HUES6 (cell line): ENCODE measurements around the gene POSTN.

Experiments used
- H3K27ac ChIP-seq: 2 replicates; pipeline ENCODE4 v1.7.0; 2013; ENCODE audit warnings: low read depth, mild to moderate bottlenecking, low read length, inconsistent platforms
- H3K27me3 ChIP-seq: 2 replicates; pipeline ENCODE4 v1.6.1; 2013; ENCODE audit warnings: low read length; ENCODE audit not compliant: control insufficient read depth, insufficient read depth
- H3K36me3 ChIP-seq: 2 replicates; pipeline ENCODE4 v1.6.1; 2013; ENCODE audit warnings: low read length; ENCODE audit not compliant: control insufficient read depth, insufficient read depth
- H3K4me1 ChIP-seq: 2 replicates; pipeline ENCODE4 v1.6.1; 2013; ENCODE audit warnings: low read length; ENCODE audit not compliant: control insufficient read depth, insufficient read depth
- H3K4me3 ChIP-seq: 2 replicates; pipeline ENCODE4 v1.5.1; 2013; ENCODE audit warnings: low read depth, low read length
- H3K9ac ChIP-seq: one replicate; pipeline ENCODE4 v1.6.1; 2013; ENCODE audit warnings: mild to moderate bottlenecking, low read length
- H3K9me3 ChIP-seq: 2 replicates; pipeline ENCODE4 v1.6.1; 2013; ENCODE audit warnings: low read depth, low read length; ENCODE audit not compliant: control insufficient read depth, insufficient read depth

Gene POSTN, protein sequence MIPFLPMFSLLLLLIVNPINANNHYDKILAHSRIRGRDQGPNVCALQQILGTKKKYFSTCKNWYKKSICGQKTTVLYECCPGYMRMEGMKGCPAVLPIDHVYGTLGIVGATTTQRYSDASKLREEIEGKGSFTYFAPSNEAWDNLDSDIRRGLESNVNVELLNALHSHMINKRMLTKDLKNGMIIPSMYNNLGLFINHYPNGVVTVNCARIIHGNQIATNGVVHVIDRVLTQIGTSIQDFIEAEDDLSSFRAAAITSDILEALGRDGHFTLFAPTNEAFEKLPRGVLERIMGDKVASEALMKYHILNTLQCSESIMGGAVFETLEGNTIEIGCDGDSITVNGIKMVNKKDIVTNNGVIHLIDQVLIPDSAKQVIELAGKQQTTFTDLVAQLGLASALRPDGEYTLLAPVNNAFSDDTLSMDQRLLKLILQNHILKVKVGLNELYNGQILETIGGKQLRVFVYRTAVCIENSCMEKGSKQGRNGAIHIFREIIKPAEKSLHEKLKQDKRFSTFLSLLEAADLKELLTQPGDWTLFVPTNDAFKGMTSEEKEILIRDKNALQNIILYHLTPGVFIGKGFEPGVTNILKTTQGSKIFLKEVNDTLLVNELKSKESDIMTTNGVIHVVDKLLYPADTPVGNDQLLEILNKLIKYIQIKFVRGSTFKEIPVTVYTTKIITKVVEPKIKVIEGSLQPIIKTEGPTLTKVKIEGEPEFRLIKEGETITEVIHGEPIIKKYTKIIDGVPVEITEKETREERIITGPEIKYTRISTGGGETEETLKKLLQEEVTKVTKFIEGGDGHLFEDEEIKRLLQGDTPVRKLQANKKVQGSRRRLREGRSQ

DNA sequence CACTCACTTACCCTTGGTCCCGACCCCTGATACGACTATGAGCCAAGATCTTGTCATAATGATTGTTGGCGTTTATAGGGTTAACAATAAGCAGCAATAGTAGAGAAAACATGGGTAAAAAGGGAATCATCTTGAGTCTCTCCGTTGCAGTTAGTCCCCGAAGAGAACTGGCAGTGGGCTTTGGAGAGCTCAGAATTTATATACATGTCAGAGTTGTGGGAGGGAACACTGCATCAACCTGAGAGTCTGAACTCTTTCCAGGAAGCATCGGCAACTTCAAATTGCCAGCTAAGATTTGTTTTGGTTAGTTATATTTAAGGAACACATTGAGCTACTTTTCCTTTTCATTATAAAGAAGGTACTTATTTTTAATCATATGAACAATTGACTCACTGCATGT is at the start of gene POSTN:
POSTN (minus strand) TSS at position 172 of the 400 bp plus-strand sequence; CDS start at position 130, 42 bp downstream.
- Histone ChIP-seq H3K27ac (no peak within 1 kb of the TSS), H3K36me3 (no peaks in the 10 kb centered on the region), H3K4me1 (peaks cover 21% of the 10 kb centered on the region), H3K4me3 (no peak within 1 kb of the TSS), H3K9ac (no peak within 1 kb of the TSS), H3K9me3 (no peaks in the 10 kb centered on the region), H3K27me3 (no peaks in the 10 kb centered on the region)

DNA sequence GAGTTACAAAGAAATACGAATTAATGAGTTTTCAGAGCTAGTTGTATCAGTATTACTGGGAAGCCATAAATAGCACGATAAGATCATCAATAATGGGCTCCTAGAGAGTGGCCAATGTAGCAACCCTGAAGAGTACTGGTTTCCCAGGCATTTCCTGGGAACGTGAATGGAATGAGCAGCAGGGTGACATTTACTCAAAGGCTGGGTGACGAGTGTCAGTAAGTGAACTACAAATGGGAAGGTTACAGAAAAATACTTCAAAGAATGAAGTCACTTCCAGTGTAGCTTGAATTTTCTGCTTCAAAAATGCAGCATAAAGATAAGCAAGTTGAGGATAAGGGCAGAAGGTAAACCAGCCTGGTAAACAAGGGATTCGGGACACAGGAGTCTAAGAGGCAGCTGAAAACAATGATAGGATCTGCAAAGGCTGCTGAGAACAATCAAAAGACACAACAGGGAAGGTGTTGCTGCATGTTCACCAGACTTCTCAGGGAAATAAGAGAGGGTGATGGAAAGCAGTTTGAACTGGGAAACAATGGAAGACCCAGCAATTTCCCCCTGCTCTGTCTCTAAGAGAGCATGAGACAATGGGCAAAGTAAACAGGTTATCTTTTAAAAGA is 48.6 kb upstream of the POSTN start:
- peaks cover 21% of the 10 kb centered on the region for H3K4me1 ChIP-seq
- no peaks in the 10 kb centered on the region for H3K27me3 ChIP-seq
- no peaks in the 10 kb centered on the region for H3K36me3 ChIP-seq
- H3K27ac ChIP-seq, result no peak overlapping the region; the same call in 1 of the 2 replicates
- H3K9ac ChIP-seq, result no peak overlapping the region
- H3K4me3 ChIP-seq, result no peak overlapping the region
- H3K9me3 ChIP-seq, result no peaks in the 10 kb centered on the region

DNA sequence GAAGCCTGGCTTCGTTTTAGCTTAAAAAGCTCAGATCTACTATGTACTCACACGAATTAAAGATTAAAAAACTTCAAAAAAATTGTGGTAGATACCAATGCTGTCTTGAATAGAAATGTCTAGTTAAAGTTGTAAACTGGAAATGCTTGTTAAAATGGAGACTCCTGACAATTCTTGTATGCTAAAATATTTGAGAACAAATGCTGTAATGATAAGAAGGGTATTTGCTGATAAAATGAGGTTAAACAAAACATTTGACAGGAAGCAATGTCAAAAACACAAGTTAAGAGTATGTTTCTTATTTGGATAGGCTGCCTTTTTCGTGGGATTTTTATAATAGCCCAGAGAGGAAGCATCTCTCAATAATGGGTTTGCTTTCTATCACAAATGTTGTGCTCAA is 48.0 kb upstream of the POSTN start:
- no peak overlapping the region; the same call in 1 of the 2 replicates for H3K27ac ChIP-seq
- peaks cover 21% of the 10 kb centered on the region for H3K4me1 ChIP-seq
- no peaks in the 10 kb centered on the region for H3K36me3 ChIP-seq
- H3K9me3 ChIP-seq, result no peaks in the 10 kb centered on the region
- H3K27me3 ChIP-seq, result no peaks in the 10 kb centered on the region
- H3K9ac ChIP-seq, result no peak overlapping the region
- no peak overlapping the region for H3K4me3 ChIP-seq

DNA sequence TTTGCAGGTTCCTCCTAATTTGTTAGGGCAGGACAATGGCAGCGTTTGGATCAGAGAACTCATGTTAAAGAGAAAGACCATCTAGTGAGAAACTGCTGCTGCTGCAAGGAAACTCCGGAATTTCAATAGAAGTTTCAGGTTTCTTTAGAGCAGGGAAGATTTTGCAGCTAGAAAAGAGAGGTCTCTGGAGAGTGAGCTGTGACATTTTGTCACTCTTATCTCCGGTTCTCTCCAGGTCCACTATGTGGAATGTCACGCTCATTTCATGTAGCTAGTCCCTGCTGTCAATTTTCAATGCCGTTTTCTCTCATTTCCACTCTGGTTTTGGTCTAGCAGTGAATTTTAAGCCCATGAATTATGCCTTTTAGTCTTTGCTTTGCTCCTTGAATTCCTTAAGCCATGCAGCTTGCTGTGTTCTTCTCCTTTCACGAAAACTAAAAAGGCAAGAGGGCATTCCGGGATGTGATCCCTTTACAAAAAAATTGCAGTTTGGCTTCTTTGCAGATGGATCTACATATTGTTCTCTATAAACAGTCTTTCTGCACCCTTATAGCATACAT is 46.7 kb upstream of the POSTN start:
- Histone ChIP-seq H3K36me3 (no peaks in the 10 kb centered on the region), H3K9me3 (no peaks in the 10 kb centered on the region), H3K27me3 (no peaks in the 10 kb centered on the region), H3K4me1 (peaks cover 21% of the 10 kb centered on the region), H3K4me3 (peak overlapping the region; percentile 18; the same call in 1 of the 2 replicates), H3K27ac (peak overlapping the region; percentile 64), H3K9ac (peak overlapping the region; percentile 11)

DNA sequence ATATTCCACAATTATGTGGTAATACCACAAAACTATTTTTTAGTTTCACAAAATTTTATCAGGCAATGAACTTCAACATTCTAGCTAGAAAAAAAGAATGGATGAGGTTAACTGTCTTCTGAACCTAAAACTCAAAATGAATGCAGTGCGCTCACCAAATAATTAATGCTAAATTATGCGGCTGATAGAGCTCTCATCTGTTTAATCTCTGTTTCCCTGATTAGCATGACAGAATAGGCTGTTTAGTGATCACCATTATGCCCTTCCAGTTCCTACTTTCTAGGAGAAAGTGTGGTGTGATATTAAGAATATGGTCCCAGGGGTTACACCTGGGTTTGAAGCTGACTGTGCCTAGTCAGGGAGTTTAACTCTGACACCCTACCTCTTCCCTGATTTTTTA is 42.8 kb upstream of the POSTN start:
- no peaks in the 10 kb centered on the region for H3K9me3 ChIP-seq
- peaks cover 9% of the 10 kb centered on the region for H3K4me1 ChIP-seq
- no peaks in the 10 kb centered on the region for H3K27me3 ChIP-seq
- no peaks in the 10 kb centered on the region for H3K36me3 ChIP-seq
- H3K9ac ChIP-seq, result no peak overlapping the region
- no peak overlapping the region for H3K27ac ChIP-seq
- H3K4me3 ChIP-seq, result no peak overlapping the region

DNA sequence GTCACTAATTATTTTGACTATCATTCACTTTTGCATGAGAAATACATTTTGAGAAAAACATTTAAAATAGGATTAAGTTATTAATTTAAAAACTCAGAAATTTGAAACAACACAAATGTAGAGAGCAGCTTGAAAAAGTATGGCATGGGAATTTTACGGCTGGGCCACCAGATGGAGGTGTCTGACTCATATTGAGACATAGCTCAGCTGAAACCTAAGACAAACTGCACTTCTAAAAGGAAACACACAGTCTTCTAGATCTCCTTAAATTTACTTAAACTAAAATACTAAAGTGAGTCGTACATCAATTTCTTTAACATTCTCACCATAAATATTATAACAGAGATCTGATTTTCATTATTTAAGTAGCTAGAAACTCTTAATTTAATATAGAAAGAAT is 41.9 kb upstream of the POSTN start:
- Histone ChIP-seq H3K27me3 (no peaks in the 10 kb centered on the region), H3K9ac (no peak overlapping the region), H3K27ac (no peak overlapping the region), H3K36me3 (no peaks in the 10 kb centered on the region), H3K9me3 (no peaks in the 10 kb centered on the region), H3K4me3 (no peak overlapping the region), H3K4me1 (peaks cover 7% of the 10 kb centered on the region)

DNA sequence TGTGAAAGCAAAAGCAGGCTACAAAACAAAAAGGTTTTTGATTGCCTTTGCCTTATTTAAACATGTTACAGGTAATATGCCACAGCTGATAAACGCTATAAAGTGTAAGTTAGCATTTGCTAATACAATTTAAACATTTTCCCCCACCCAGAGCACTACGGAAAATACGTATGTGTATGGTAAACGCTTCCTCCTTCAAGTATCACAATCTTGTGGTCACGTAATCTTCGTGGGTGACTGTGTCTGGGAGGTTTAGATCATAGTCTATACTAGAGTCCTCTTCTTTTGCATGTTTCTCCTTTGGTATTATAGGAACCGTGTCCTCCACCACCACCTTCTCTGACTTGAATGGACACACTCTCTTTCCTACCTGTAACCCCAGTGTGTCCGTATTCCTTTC is 38.1 kb upstream of the POSTN start:
- Histone ChIP-seq H3K4me3 (no peak overlapping the region), H3K9ac (no peak overlapping the region), H3K27ac (no peak overlapping the region), H3K9me3 (no peaks in the 10 kb centered on the region), H3K36me3 (no peaks in the 10 kb centered on the region), H3K27me3 (no peaks in the 10 kb centered on the region), H3K4me1 (no peaks in the 10 kb centered on the region)

DNA sequence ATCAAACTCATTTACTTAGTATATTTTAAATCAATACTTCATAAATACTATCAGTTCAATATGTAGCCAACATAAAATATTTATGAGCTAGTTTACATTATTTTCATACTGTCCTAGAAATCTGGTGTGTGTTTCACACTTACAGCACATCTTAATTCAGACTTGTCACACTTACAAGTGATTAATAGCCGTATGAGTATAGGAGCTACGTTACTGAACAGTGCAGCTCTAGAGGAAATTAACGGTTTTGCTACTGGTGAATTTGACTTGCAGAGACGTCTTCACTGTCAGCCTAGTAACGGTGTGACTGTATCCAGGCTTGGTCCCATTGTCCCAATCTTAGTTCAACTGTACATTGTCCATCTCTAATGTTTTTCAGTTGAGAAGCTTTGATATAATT is 33.7 kb upstream of the POSTN start:
- no peak overlapping the region for H3K4me3 ChIP-seq
- no peaks in the 10 kb centered on the region for H3K27me3 ChIP-seq
- no peaks in the 10 kb centered on the region for H3K36me3 ChIP-seq
- H3K9ac ChIP-seq, result no peak overlapping the region
- H3K4me1 ChIP-seq, result no peaks in the 10 kb centered on the region
- no peak overlapping the region for H3K27ac ChIP-seq
- no peaks in the 10 kb centered on the region for H3K9me3 ChIP-seq

DNA sequence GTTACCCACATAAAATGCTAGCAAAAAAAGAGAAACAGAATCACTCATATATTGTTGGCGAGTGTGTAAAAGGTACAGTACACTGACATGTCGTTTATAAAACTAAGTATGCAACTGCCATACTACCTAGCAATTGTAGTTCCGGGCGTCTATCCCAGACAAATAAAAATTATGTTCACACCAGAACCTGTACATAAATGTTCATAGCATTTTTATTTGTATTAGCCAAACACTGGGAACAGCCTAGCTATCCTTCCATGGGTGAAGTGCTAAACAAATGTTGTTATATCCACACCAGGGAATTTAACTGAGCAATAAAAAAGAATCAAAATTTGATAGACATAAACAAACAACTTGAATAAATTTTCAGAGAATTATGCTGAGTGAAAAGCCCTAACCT is 28.9 kb upstream of the POSTN start:
- no peaks in the 10 kb centered on the region for H3K36me3 ChIP-seq
- H3K9ac ChIP-seq, result no peak overlapping the region
- no peaks in the 10 kb centered on the region for H3K9me3 ChIP-seq
- H3K4me3 ChIP-seq, result no peak overlapping the region
- H3K4me1 ChIP-seq, result no peaks in the 10 kb centered on the region
- no peaks in the 10 kb centered on the region for H3K27me3 ChIP-seq
- no peak overlapping the region for H3K27ac ChIP-seq

DNA sequence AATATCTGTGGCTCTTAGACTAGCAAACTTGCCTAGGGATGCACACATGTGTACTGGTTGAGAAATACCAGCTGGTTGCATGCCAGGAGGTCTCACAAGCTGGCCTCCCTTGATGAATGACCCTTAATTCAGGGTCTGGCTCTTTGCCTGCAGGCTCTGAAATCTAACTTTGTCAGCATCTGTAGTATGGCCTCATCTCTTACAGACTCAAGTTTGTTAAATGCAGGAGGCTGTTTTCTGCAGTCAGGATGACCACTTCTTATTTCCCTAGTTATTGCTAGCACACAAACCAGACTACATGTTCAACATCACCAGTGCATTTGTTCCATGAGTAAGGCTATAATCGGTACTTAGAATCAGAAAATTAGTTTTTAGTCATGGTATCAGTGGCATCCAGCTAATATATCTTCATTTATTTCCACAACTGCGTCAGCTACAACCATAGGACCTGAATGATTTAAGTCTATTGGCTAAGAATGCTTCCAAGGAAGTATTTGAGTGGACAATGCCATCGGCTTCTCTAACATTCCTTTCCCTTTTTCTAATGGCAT is 23.3 kb upstream of the POSTN start:
- H3K4me1 ChIP-seq, result peaks cover 10% of the 10 kb centered on the region; the same call in 1 of the 2 replicates
- H3K9me3 ChIP-seq, result no peaks in the 10 kb centered on the region
- no peak overlapping the region for H3K9ac ChIP-seq
- H3K27ac ChIP-seq, result no peak overlapping the region
- no peaks in the 10 kb centered on the region for H3K36me3 ChIP-seq
- no peak overlapping the region for H3K4me3 ChIP-seq
- H3K27me3 ChIP-seq, result no peaks in the 10 kb centered on the region
